Hepatocyte (in vitro differentiated cells): ENCODE results near the gene SPTBN5.

Experiments used
- EZH2 ChIP-seq: fragments of 200-600 bp; sonication (generic); IDR thresholded peaks from 2 replicates; pipeline ENCODE4 v1.6.1; 2016; ENCODE audit warnings: antibody characterized with exemption, mild to moderate bottlenecking, borderline replicate concordance
- EZH2phosphoT487 ChIP-seq: fragments of 200-600 bp; sonication (generic); IDR thresholded peaks from one replicate; pipeline ENCODE4 v1.6.1; 2018; ENCODE audit warnings: antibody characterized with exemption, mild to moderate bottlenecking, low read depth, moderate library complexity; ENCODE audit not compliant: unreplicated experiment, severe bottlenecking
- TF ChIP-seq, protein P1 (sequence below): fragments of 200-600 bp; sonication (generic); IDR thresholded peaks from 2 replicates; pipeline ENCODE4 v1.5.1; 2016; ENCODE audit warnings: antibody characterized with exemption, mild to moderate bottlenecking; ENCODE audit not compliant: poor library complexity

DNA sequence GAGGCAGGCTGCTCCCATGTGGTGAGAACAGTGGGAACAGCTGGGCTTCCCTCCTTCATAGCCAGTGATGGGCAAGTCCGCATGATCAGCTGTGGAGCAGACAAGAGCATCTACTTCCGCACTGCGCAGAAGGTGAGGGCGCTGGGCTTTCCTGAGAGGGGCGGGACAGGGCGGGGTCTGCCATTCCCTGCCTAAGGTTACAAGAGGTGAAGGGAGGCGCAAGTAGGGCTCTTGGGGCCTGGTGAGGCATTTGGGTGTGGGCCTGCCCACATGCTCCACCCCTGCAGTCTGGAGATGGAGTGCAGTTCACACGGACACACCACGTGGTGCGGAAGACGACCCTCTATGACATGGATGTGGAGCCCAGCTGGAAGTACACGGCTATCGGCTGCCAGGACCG, 76.5 kb downstream of the SPTBN5 start:
- no peak for TF ChIP-seq EZH2
- TF ChIP-seq, protein P1, sequence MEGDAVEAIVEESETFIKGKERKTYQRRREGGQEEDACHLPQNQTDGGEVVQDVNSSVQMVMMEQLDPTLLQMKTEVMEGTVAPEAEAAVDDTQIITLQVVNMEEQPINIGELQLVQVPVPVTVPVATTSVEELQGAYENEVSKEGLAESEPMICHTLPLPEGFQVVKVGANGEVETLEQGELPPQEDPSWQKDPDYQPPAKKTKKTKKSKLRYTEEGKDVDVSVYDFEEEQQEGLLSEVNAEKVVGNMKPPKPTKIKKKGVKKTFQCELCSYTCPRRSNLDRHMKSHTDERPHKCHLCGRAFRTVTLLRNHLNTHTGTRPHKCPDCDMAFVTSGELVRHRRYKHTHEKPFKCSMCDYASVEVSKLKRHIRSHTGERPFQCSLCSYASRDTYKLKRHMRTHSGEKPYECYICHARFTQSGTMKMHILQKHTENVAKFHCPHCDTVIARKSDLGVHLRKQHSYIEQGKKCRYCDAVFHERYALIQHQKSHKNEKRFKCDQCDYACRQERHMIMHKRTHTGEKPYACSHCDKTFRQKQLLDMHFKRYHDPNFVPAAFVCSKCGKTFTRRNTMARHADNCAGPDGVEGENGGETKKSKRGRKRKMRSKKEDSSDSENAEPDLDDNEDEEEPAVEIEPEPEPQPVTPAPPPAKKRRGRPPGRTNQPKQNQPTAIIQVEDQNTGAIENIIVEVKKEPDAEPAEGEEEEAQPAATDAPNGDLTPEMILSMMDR: no peak
- no peak for TF ChIP-seq EZH2phosphoT487
